Keratinocyte (primary cell): ENCODE data around the gene EGFL7.

Source experiments
- CTCF ChIP-seq, 3 experiments: IDR thresholded peaks in 1 of 3; conservative IDR thresholded peaks in 1 of 3; optimal IDR thresholded peaks in 1 of 3; 2 replicates in 2 of 3; 3 replicates in 1 of 3; pipeline versions ENCODE3 to v1.5.1; 2011; ENCODE audit warnings: low read length in 3 of 3, mild to moderate bottlenecking in 3 of 3, moderate library complexity in 2 of 3, control low read depth in 1 of 3, inconsistent platforms in 1 of 3; ENCODE audit not compliant: insufficient read depth in 2 of 3; ENCODE audit errors: extremely low read depth in 1 of 3
- EZH2 ChIP-seq: IDR thresholded peaks from one replicate; pipeline ENCODE4 v1.6.1; 2012; ENCODE audit warnings: inconsistent platforms, mild to moderate bottlenecking, low read length, moderate library complexity

- TF ChIP-seq CTCF (optimal IDR thresholded peaks at IDR 0.05 in 1 of 3, IDR thresholded peaks at IDR 0.05 in 1 of 3, conservative IDR thresholded peaks at IDR 0.05 in 1 of 3; ENCODE audit: extremely low read depth in 1 of 3, insufficient read depth in 2 of 3, low read length in 3 of 3) (no peak), EZH2 (no peak)
These were observed 933 bp upstream of the EGFL7 start for GRCh38 chr9:136661641-136662325.
